Esophagus mucosa (tissue), 1 donor: ENCODE results near the gene TIMM8A. TPM values are rescaled to one million over a fixed set of nuclear protein-coding genes. Genes with fewer than 3 reads are reported as not detected.
"Not testable (repeated sequence)": the region's sequence is repeated elsewhere in the genome, so short reads cannot be mapped to it uniquely, and the experiment has no call there.

Experiments used
- ATAC-seq: fragments of 200-7000 bp; cut with Tn5 transposase; one replicate; pipeline ENCODE4 v1.9.1; 2020
- total RNA-seq: library from RNA; stranded (reverse); gene quantifications from one replicate; pipeline ENCODE4 v1.2.4, GENCODE V29; 2023
- donor health status: DM: yes; HTN: yes; CAD: no.

The TIMM8A gene
- total RNA-seq, 1 donor from 2014 or later: 14.2 TPM

GRCh38 chrX:101359966-101360365 is 11.4 kb upstream of the TIMM8A start:
- peak; percentile 45 for ATAC-seq

- no peak for ATAC-seq
Measured at GRCh38 chrX:101357166-101357795, 8.7 kb upstream of the TIMM8A start.

- ATAC-seq: peak; percentile 10
Measured at GRCh38 chrX:101349193-101349562, 636 bp upstream of the TIMM8A start.

GRCh38 chrX:101347859-101348451 is 587 bp downstream of the TIMM8A start:
- peak; percentile 27 for ATAC-seq

- ATAC-seq: no peak
Measured at GRCh38 chrX:101337776-101338271, 10.7 kb downstream of the TIMM8A start.

GRCh38 chrX:101334310-101334709 is 14.2 kb downstream of the TIMM8A start:
- not testable (repeated sequence) for ATAC-seq

- not testable (repeated sequence) for ATAC-seq
Measured at GRCh38 chrX:101326600-101326999, 21.9 kb downstream of the TIMM8A start.

GRCh38 chrX:101303790-101304189 is 44.8 kb downstream of the TIMM8A start:
- no peak for ATAC-seq

Other genes starting within 250 kb of the TIMM8A start
- 0.04 TPM for gene DRP2, start 129.0 kb downstream of the TIMM8A start, total RNA-seq
- 0.12 TPM for gene TAF7L, start 57.4 kb downstream of the TIMM8A start, total RNA-seq
- 1.0 TPM for gene BTK, start 37.4 kb upstream of the TIMM8A start, total RNA-seq
- gene RPL36A, start 42.3 kb upstream of the TIMM8A start, total RNA-seq: 361 TPM
- 16.9 TPM for gene GLA, start 59.2 kb upstream of the TIMM8A start, total RNA-seq
- 31.5 TPM for gene HNRNPH2, start 59.5 kb upstream of the TIMM8A start, total RNA-seq
- gene ARMCX4, start 136.7 kb upstream of the TIMM8A start, total RNA-seq: 3.1 TPM
- gene ARMCX1, start 201.8 kb upstream of the TIMM8A start, total RNA-seq: 3.0 TPM